NCI-H146 (cell line): ENCODE measurements around the gene MYH13.
A peak's percentile ranks its signal among the peaks of the same experiment; 100 is the strongest.

ENCODE experiments used
- DNase-seq: peaks from one replicate; lab custom pipeline; 2025; lab: John Stamatoyannopoulos, UW

MYH13 gene

DNA sequence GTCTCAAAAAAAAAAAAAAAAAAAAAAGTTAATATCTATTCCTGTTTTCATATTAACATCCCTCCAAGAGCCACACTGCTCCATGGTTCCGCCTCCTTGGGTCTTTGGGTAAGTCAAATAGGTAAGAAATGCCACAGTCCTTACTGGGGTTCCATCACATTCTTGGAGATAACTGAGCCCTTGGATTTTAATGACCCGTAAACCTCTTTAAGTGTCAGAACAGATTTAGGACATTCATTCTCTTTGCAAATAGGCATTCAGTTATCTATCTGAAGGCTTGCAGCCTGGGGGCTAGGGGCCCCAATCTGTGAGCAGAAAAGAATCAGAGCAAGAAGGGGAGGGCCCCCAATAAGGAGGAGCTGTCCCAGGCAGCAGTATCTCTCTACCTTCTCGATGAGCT lies 28.0 kb downstream of the MYH13 start:
- no peak for DNase-seq

DNA sequence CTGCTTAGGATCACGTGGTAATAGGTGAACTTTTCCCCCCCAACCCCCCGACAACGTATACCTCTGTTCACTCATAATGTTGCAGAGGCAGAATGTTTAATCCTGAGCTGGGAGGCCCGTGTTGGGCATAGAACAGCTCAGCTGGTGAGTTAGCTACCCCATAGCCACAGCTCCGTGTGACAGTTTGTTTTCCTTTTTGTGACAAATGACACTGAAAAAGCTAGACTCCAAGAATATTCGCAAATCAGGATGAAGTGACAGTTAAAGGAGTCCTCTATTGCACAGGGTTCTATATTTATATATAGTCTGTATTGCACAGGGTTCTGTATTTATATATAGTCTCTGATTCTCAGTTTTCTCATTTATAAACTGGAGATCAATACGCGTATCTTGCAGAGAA lies 33.8 kb downstream of the MYH13 start:
- DNase-seq: no peak

DNA sequence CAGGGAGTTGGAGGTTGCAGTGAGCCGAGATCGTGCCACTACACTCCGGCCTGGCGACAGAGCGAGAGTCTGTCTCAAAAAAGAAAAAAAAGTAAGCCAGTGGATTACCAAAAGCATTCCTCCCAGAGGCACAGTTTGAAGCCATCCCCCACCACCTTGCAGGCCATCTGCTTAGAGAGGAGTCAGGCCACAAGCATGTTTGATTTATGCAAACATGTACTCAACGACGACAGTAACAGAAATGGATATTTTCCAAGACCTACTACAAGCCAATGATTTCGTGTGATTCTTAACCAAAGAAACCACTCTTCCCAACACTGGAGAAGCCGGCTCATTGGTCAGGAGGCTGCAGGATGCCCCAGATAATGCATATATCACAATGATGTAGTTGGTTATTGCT lies 34.8 kb downstream of the MYH13 start:
- no peak for DNase-seq

DNA sequence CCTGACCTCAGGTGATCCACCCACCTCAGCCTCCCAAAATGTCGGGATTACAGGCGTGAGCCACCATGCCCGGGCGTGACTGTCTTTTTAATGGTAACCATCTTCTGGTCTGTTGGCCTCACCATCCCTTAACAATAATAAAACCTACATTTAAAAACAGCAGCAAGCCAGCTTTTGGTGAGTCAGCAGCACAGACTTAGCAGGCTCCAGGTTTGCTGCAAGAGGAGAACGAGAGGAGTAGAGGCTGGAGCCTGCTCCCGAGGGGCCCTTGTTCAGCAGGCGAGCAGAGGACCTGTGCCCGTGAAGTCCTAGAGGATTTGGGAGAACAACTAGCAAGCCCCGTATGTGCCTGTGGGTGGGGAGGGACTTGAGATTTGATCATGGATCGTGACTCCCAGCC lies 35.7 kb downstream of the MYH13 start:
- no peak for DNase-seq

DNA sequence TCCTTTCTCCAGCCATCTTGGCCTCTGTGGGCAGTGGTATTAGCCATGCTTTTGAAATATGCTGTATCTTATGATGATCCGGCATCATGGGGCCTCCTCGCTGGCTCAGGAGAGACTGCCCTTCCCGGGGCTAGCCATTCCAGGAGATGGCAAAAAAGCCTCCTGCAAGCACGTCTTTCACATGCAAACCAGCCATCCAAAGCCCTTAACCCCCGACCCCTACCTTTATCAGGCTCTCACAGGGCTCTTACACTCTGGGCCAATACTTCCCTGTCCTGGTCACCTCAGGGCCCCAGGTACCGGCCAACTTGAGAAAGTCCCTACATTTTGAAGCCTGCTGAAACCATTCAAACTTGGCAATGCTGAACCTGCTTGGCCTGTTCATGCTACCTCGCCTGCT lies 36.4 kb downstream of the MYH13 start:
- no peak for DNase-seq

DNA sequence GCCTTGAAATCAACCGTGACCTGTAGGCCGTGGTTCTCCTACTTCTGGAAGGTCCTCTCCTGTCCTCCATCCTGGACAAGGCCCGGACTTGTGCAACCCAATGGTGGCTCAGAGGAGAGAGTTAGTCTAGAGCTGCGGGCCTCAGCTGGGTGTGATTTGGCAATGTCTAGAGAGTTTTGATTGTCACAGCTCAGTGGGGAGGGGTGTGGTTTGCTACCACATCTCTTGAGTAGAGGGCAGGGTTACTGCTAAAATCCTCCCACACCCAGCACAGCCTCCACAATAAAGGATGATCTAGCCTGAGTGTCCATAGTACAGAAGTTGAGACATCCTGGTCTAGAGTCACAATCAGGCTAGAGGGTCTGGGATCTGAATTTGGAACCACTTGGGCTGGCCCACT lies 40.3 kb downstream of the MYH13 start:
- no peak for DNase-seq

DNA sequence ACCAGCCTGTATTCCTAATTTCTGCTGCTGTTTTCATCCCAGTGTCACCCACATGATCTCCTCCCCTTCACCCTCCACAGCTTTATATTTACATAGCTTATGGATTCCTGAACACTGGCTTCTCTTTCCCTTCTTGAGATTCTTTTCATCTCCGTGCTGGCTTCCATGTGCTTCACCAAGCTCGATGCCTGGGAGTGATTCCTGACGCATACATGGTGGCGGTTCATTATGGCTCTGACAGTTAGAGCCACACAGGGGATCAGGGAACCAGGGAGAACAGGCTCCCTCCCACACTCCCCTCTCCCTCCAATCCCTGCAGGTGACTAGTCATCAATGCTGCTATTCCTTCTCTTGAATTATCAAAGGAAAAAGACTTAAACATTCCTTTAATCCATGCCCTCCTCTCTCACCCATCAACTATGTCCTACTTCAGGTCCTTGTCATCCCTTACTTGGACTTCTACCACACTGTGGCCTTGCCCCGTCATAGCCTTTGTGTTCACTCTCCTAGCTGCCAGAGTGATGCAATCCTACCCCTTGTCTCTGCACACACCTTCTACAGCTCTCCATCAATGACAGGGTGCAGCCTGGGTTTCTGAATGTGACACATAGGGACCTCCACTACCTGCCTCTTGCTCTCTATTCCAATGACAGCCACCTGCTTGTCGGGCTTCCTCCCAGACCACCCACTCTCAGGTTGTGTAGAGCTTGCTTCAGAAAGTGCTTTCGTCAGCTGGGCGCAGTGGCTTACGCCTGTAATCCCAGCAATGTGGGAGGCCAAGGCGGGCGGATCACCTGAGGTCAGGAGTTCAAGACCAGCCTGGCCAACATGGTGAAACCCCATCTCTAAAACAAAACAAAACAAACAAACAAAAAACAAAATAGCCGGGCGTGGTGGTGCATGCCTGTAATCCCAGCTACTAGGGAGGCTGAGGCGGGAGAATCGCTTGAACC lies 43.6 kb downstream of the MYH13 start:
- DNase-seq: no peak

DNA sequence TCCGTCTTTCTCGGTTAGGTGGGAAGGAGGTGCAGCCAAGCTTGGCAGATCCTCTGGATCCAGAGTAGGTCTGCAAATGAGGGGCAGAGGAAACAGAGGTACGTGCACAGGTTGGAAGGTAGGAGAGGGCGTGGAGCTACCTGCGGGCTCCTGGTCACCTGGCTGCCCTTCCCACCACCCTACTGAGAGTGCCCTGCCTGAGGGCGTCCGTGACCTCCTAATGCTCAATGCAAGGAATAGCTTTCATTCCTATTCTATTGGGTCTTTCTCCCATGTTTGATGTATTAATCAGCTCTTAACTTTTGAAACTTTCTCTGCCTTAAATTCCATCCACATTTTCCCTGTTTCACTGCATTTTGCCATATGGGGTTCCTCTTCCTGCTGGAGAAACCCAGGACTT lies 44.6 kb downstream of the MYH13 start:
- no peak for DNase-seq

DNA sequence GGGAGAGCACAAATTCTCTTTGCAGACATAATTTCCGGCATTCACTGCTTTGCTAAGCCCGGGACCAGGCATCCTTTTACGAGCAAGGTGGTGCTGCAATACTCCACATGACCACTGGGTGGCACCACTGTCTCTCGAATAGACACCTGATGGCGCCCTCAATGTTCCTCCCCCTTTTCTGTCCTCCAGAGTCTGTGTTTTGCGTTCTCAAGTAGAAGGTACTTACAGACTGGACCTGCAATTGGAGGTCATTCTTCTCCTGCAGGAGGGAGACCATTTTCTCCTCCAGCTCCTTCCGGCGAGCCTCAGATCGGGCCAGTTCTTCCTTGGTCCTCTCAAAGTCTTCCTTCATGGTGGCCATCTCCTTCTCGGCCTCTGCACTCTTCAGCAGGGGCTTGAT lies 45.2 kb downstream of the MYH13 start:
- DNase-seq: peak; percentile 60

DNA sequence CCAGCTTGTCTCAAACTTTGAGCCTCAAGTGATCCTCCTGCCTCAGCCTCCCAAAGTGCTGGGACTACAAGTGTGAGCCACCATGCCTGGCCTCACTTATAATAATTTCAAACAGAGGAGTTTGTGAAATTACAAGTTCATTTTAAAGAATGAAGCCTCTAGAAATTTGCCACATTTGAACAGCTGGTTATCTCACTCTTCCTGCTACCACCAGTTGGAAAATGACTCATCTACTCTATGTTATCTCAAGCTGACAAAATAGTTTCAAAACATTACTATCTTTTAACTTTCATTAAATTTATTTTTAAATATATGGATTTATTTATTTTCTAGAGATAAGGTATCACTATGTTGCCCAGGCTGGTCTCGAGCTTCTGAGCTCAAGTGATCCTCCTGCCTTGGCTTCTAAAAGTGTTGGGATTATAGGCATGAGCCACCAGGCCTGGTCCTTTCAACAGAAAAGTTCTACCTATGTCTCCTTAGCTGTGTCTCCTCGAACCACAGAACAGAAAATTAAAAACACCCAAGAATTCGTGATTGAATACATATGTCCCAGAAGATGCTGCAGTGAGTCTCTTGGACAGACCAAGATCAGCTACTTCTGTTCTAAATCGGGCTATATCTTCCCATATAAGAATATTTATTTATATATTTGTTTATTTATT lies 47.6 kb downstream of the MYH13 start:
- no peak for DNase-seq

DNA sequence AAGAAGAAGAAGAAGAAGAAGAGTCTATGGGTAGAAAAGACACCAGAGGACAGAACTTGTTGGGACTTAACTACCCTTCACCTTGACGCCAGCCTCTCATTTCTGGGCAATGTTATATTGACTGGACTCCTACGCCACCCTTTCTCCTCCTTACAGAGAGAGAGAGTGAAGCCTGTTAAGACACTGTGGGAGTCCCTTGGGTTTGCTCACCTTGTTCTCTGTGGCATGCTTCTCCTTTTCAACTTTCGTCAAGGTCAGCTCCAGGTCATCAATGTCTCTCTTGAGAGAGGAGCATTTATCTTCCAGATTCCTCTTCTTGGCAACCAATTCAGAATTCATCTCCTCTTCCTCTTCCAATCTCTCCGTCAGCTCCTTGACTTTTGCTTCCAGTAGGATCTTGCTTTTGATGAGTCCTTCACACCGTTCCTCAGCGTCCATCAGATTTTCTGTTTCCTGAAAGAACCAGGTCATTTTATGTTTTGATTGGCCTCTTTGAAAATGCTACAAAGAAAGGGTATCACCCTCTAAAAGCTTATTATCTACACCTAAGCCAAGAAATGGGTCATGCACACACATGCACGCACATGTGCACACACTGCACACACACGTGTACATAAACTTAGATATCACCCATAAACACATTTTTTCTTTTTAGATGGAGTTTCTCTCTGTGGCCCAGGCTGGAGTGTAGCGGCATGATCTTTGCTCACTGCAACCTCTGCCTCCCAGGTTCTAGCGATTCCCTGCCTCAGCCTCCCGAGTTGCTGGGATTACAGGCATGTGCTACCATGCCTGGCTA lies 48.8 kb downstream of the MYH13 start:
- DNase-seq: no peak

DNA sequence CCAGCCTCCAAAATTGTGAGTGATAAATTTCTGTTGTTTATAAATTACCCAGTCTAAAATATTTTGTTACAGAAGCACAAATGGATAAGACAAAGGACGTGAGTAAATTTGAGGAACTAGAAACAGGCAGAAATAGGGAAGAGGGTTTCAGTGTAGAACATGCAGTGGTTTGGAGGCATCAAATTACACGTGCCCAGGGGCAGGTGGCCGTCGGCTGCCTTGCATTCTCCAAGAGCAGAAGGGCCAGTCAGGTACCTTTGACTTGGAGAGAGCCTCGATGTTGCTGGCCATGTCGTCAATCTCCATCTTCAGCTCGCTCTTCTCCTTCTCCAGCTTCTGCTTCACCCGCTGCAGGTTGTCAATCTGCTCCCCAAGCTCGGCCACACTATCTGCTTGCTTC lies 54.3 kb downstream of the MYH13 start:
- DNase-seq: no peak

DNA sequence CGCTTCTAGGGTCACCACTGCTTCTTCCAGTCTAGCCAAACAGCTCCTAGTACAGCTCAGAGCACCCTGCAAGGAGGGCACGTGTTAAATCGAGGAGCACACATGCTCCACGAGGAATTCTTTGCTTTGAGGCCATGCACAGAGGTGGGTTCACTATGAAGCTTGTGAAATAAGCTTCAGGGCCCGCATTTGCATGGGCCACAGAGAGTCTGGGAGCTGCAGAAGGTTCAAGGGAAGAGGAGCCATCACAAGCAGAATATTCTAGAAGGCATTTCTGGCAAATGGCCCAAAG lies 55.3 kb downstream of the MYH13 start:
- no peak for DNase-seq

DNA sequence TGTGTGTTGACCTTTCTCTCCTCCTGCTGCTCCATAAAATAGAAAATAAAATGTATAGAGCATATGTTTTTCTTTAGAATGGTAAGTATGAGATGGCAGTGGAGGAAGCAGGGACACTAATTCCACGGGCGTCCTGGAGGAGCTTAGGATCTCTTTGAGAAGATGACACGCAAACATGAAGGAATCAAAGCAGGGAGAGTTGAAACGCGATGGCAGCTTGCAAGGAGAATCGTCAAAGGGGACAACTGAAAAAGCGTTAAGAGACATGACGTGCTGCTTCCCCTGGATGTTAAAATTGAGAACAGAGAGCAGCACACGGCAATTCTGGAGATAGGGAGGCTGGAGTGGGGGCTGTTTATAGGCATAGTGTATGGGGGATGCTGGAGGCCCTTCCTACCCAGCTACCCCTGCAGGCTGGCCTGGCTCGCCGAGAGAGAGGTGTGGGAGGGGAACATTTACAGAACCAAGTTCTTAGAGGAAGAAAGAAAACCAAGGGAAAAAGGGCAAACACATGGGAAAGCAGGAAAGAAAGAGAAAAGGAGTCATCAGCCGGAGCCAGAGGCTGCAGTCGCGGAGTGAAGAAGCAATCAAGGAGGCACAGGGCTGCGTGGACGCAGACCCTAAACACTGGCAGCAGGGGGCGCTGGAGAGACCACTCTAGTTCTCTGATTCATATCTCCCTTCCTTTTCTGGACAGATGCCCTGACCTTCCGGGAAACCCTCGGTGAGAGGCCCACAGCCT lies 55.8 kb downstream of the MYH13 start:
- no peak for DNase-seq

DNA sequence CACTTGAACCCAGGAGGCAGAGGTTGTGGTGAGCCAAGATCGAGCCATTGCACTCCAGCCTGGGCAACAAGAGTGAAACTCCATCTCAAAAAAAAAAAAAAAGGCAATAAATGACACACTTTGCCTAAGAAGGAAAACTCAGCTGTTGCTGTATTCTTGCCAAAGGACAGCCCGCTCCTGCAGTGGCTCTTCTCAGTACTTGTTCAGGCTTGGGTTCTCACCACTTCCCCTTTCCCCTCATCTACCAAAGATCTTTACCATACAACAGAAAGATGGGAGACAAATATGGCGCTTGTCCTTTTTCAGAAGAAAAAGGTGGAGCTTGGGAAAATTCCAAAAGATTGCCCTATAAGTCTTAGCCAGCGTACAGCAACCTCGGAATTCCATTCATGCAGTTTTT lies 58.5 kb downstream of the MYH13 start:
- no peak for DNase-seq

DNA sequence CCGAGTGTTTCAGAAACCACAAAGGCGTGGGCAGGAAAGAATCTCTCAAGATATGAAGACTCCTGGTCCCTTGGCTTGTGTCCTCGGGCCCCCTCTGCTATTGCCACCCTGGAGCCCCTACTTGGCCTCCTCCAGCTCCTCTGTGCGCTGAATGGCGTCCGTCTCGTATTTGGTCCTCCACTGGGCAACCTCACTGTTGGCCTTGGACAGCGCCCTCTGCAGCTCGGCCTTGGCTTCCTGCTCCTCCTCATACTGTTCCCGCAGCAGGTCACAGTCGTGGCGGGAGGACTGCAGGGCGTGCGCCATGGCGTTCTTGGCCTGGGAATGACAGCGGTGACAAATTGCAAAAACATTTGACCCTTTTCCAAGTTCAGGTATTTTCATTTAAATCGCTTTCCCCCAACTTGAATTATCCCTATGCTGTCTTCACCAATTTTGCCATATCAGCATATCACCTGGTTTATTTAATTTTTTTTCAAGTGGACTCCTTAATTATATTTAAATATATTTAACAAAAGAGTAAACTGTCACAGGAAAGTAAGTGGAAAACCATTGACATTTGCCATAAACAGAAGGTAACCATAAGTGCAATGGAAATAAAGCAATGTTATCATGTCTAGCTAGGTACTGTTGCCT lies 59.7 kb downstream of the MYH13 start:
- no peak for DNase-seq

DNA sequence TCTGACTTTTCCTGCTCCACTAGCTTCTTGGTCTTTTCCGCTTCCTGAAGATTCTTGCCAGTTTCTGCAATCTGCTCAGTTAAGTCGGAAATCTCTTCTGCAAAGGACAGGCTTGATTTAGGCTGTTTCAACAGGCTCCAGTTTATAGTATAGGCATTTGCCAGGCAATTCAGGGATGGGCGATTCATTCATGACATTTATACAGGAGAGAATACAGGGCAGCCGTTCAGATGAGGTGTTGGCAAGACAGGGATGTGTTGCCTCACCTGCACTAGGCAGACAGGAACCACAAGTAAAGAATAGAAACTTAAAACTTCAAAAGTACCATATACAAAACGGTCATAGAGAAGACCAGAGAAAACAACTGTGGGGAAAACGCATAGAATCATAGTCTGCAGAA lies 61.7 kb downstream of the MYH13 start:
- DNase-seq: no peak

DNA sequence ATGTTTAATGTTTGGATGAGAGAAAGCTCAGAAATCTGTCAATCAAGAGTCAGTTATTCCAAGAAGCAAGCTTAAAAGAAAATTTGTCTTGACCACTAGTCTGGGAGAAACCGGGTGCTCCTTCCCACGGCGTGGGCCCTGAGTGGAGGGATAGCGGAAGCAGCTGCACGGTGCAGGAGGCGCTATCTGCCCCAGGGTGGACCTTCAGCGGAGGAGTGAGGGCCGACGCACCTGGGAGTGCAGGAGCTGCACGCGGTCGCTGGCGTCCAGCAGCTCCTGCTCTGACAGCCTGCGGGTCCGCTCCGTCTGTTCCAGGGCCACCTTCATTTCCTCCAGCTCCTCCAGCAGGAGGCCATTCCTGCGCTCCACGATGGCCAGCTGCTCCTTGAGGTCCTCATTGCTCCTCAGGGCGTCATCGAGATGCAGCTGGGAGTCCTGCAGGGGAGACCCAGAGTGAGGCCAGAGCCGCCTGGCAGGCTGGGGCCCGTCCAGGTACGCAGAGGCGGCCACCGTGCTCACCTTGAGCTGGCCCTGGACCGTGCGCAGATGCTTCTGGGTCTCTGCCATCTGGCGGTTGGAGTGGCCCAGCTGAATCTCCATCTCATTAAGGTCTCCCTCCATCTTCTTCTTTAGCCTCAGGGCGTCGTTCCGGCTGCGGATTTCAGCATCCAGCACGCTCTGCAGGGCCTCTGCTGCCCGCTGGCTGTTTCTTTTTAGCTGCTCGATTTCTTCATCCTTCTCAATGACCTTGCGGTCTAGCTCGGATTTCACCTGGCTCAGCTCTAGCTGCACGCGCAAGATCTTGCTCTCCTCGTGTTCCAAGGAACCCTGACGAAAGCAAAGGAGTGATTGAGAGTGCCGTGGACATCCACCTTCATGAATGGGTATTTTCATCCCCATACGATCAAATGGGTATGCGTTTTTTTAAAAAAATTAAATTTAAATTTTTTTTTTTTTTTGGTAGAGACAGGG lies 63.5 kb downstream of the MYH13 start:
- DNase-seq: no peak

DNA sequence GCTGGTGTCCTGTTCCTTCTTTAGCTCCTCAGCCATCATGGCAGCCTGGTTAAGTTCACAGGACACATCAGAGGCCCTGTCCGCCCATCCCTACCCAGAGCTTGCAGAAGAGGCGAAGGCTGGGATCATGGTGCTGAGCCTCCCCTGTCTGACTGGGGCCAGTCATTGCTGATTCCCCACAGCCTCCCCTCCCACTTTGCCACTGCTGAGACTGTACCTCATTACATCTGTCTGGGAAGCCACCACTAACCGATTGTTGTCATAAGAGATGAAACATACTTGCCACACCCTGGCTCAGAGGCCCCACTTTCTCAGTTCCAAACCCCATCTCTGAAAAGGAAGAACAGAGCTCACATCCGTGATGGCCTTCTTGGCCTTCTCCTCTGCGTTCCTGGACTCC lies 66.2 kb downstream of the MYH13 start:
- DNase-seq: no peak

DNA sequence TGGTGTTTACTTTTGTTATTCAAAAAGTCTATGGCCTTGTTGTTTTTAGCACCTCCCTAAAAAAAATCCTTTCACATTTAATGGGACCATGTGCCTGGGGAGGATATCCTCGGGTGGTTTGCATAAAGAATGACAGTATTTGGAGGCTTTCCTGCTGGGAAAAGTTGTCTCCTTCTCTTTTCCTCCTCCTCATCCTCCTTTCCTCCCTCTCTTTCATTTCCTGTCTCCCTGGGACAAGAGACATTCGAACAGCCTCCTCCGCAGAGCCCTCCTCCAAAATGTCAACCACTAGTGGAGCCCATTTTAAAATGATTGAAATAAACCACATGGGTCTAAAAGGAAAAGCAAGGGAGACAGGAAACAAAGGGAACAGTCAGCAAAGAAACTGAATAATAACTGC lies 67.4 kb downstream of the MYH13 start:
- no peak for DNase-seq
